Stimulated activated CD4-positive, alpha-beta T cell treated with anti-CD3 and anti-CD28 coated beads, Interleukin-1b, Interleukin-23, amount 100 ng/mL, for 24 hours (primary cell): ENCODE results near the gene CD3E.

ENCODE experiments used
- DNase-seq, 4 experiments: peaks; one replicate each; pipeline ENCODE4 v3.0.0-alpha.2; 2020; ENCODE audit warnings: low read depth in 4 of 4, low spot score in 1 of 4

The CD3E gene

DNA sequence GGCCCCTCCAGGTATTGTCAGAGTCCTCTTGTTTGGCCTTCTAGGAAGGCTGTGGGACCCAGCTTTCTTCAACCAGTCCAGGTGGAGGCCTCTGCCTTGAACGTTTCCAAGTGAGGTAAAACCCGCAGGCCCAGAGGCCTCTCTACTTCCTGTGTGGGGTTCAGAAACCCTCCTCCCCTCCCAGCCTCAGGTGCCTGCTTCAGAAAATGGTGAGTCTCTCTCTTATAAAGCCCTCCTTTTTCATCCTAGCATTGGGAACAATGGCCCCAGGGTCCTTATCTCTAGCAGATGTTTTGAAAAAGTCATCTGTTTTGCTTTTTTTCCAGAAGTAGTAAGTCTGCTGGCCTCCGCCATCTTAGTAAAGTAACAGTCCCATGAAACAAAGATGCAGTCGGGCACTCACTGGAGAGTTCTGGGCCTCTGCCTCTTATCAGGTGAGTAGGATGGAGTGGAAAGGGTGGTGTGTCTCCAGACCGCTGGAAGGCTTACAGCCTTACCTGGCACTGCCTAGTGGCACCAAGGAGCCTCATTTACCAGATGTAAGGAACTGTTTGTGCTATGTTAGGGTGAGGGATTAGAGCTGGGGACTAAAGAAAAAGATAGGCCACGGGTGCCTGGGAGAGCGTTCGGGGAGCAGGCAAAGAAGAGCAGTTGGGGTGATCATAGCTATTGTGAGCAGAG lies at the start of gene CD3E:
CD3E (plus strand) TSS at position 163 of the 681 bp plus-strand sequence; CDS start at position 386, 223 bp downstream.
- peak in 1 of 4 experiments; percentile 65 for DNase-seq

DNA sequence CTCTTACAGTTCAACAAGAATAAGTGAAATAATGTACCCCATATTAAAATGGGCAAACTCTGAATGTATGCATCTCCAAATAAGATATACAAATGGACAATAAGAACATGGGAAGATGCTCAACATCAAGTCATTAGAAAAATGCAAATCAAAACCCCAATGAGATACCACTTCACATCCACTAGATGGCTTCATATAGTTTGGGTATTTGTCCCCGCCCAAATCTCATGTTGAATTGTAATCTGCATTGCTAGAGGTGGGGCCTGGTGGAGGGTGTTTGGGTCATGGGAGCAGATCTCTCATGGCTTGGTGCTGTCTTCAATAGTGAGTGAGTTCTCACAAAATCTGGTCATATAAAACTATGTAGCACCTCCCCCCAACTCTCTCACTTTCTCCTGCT lies 46.1 kb upstream of the CD3E start:
- no peak for DNase-seq

DNA sequence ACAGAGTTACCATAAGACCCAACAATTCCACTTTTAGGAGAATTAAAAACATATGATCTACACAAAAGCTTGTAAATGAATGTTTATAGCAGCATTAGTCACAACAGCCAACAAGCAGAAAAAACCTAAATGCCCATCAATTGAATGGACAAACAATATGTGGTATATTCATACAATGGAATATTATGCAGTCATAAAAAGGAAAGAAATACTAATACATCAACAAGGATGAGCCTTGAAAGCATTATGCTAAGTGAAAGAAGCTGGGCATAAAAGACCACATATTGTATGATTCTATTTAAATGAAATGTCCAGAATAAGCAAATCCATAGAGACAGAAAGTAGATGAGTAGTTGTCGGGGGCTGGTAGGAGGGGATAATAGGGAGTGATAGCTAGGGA lies 45.4 kb upstream of the CD3E start:
- no peak for DNase-seq

DNA sequence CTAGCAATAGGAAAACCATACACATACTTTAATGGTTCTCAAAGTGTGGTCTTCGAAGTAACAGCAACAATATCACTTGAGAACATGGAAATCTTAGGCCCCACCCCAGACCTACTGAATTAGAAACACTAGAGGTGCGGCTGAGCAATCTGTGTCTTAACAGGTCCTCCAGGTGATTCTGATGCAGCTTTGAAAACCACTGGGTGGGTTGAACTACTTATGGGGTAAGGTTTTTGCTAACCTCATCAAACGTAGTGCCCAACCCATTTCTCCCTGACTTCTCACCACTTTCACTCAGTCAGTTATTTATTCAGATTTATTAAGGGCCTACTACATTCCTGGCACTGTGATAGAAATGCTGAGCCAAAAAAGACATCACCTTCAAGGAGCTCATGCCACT lies 44.2 kb upstream of the CD3E start:
- no peak for DNase-seq

DNA sequence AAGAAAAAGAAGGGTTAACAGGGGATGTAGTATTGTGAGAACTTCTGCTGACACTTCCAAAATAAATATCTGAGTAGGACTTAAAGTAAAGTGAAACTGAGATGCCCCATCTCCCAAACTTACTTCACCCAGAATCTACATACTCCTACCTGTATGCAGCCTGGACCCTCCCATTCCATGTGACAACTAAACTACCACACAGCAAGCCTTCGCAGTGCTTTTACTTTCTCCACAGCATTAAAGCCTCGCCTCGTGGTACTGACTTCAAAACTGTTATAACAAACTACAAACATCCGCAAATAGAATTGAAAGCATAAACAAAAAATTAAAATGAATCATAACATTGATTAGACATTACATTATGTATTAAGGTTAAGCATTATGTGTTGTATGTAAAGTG lies 41.4 kb upstream of the CD3E start:
- DNase-seq: no peak

DNA sequence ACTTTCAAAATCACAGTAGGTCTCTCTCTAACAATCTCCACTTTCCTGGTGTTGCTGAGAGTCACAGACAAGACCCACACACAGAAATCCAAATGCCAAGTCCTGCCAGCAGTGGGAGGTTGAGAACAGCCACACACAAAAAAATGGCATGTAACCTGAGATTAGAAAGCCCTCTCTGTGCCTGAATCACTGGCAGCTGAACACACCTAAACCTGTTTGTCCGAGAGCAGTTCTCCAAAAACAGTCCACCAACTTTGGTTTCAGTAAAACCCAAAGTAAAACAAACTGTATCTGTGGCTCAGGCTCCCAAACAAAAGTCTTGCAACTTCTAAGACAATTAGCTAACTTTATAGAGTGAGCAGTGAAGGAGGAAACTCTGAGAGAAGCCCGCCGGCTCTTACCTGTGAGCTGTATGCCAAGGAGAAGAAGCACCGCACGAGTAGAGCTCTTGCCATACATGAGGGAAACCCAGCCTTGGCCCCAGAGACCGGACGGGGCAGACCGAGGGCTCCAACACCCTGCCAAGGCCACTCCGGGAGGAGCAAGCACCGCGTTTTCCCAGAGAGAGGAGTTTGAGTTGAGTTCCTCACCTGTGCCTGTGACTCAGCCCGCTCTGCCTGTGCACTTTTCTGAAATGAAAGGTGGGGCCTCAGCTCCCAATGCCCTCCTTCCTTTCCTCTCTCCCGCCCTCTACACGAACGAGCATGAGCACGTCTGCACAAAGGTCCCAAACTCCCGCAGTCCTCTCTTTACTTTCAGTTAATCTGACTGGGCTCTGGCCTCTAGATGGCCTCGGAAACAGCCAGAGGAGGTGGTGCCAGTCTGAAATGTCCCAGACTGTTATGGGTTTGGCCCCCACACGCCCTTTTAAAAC lies 40.6 kb upstream of the CD3E start, which contains the start of gene MPZL2:
MPZL2 (minus strand) TSS at position 603 of the 874 bp plus-strand sequence; CDS start at position 459, 144 bp downstream.
- no peak for DNase-seq

DNA sequence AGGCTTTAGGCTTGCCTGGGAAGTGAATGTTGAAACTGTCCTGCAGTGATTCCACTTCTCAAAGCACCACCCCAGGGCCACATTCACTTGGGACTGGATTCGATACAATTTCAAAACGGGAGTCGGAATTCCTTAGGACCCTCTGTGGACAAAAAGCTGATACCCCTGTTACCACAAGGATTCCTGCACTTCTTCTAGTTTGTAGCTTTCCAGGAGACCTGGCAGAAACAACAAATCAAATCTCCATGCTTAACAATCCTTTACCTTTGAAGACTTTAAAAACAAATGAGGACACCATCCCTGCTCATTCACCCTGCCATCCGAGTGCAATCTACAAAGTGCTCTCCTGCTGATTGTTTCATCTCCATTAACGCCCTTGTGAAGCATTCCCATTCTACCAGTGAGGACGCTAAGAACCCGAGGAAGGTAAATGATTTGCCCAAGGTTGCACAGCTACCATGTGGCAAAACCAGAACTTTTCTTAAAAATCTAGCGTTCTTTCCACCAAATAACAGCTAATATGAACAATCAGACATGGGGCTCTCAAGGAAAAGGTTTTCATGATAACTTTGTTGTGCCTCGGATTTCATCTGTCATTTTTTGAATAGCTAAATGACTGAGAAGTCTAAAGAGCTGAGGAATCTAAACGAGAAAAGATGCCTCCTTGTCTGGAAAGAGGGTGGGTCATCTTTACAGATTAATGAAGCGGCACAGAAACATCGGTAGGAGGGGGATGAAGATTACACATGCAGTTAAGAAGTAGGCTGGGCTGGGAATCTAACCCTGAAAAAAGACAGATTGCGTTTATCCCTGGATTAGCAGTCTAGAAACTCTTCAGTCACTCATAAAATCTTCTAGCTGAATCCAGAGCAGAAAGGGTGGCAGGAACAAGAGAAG lies 39.7 kb upstream of the CD3E start:
- DNase-seq: no peak

DNA sequence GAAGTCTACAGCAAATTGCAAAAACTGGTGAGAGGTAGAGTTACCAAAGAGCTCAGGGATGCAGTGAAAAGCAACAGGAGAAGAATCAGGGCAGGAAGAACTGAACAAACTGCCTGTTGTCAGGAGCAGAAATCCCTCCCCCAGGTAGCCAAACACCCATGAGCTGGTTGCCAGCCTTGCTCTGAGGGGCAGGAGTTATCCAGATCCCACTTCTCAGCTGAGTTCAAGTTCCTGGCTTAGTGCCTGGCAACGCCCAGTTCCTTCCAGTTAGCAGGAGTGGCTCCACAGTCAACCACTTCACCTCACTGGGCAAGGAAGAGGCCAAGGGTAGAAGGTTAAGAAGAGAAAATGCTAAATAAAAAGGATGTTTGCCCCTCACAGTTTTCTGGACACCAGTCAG lies 38.6 kb upstream of the CD3E start:
- DNase-seq: no peak

DNA sequence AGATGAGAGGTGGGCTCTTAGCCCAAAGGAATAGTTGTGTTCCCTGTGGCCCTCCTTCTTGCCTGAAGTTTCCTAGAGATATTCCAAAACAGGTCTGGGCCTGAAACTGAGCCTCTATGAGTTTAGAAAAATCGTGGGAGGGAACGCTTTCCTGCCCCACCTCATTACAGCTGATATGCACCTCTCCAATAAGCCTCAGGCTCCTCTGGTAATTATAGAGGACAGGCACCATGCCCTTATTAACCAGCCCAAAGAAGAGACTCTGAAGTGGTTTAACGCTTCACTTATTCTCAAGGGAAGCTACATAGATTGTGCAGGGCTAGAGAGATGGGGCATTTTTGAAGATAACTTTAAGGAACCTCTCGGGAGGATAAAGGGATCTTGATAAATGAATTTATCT lies 37.0 kb upstream of the CD3E start:
- no peak for DNase-seq

DNA sequence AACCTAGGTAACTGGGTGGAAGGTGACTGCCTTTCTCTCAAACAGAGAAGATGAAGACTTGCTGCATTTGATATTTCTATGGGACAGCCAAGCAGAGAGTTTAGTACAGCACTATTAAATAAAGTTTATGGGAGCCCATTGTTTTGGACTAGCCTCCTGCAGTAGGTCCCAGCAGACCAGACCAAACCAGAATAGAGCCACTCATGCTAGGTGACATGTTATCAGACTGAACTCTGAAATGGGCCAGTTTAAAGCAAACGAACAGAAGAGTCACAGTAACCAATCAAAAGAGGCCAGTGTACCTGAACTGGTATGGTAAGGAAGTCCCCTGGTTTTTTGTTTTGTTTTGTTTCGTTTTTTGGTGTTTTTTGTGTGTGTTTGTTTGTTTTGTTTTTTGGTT lies 32.5 kb upstream of the CD3E start:
- DNase-seq: no peak

DNA sequence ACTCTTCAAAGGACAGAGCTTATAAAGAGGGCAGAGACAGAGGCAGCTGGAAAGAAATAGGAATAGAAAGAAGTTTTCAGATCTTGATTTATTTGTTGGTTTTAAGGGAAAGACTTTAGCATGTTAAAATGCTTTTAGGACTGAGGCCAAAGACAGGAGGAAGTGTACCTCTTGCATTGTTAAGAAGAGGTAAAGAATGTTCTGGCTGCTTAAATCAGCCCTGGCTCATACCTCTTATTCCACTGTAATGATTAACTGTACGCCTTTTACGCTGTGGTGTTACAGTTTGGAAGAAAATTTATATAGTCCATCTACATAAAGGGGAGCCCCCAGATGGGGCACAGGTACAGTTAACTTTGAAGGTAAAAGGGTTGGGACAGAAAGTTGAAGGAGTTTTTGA lies 30.3 kb upstream of the CD3E start:
- DNase-seq: no peak

DNA sequence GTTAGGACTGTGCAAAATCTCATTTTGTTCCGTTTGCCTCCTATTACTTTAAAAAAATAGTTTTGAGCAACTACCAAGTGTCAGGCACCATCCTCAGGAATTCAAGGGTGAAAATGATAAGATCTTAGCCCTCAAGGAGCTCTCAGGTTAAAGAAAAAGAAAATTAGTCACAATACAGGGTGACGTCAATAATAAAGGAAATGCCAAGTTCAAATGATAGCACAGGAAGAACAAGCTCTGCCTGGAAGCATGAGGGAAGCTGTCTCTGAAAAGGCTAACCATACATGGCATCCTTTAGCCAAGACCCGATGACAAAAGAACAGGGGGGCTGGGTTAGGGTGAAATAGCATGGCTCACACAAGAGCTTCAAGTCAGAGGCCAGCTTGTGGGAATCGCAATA lies 29.4 kb upstream of the CD3E start:
- DNase-seq: no peak

DNA sequence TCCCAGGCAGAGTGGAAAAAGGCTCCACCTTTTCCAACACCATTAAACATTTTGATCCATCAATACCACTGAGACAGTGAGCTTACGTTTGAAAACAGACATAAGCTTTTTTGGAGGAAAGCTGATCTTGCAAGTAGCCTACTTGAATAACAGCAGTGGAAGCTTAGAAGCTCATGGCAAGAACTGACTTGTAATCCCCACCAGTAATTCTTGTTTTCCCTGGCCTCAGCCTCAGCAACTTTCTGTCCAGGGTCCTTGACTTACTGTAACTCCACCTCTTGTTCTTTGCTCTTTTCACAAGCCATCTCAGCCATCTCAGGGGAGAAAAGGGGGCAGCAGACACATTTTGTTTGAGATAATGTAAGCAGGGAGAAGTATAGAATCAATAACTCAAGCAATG lies 28.1 kb upstream of the CD3E start:
- no peak for DNase-seq

DNA sequence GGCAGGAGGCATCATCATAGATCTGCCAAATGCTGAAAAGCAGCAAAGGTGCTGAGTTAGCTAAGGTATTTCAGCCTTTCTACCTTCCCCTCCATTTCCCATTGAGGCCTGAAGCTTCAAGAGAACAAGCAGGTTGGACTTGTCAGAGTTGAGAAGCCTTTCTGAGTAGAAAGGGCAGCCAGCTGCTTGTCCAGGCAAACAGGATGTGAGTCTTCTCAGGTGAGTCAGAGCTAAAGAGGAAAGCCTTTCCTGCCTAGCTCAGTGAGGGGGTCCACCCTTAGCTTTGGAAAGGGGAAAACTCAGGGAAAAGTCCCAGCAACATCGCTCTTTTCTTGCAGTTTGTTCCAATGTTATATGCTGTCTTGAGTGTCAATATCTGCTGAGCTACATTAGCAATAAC lies 27.2 kb upstream of the CD3E start:
- no peak for DNase-seq

DNA sequence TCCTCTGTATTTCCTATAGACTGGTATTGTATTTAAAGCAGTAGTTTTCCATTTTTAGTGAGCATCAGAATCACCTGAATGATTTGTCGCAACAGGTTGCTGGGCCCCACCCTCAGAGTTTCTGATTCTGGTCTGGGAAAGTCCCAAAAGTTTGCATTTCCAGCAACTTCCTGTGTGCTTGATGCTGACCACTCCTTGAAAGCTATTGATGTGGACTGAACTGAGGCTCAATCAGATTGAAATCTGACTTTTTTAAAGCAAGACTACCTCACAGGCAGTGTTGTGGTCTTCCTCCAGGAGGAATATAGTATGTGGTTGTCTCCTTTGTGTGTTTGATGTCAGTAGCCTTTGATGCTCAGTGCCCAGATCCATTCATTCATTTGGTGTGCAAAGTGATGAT lies 23.2 kb upstream of the CD3E start:
- no peak for DNase-seq

DNA sequence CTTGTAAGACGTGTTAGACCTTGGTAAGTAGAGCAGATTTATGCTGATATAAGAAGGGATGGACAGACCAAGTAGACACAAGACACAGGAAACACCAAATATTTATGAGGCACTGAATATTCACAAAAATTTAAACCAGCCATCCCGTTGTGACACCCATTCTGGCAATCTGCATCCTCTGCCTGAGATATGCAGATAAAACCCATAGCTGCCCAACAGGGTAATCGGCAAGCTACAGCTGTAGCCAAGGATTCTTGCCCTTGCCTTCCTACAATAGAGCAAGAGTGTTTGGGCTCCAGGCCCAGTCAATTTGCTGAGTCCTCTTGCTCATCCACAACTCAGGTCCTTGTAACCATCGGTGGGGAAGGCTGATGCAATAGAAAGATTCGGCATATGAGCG lies 21.9 kb upstream of the CD3E start:
- DNase-seq: no peak

DNA sequence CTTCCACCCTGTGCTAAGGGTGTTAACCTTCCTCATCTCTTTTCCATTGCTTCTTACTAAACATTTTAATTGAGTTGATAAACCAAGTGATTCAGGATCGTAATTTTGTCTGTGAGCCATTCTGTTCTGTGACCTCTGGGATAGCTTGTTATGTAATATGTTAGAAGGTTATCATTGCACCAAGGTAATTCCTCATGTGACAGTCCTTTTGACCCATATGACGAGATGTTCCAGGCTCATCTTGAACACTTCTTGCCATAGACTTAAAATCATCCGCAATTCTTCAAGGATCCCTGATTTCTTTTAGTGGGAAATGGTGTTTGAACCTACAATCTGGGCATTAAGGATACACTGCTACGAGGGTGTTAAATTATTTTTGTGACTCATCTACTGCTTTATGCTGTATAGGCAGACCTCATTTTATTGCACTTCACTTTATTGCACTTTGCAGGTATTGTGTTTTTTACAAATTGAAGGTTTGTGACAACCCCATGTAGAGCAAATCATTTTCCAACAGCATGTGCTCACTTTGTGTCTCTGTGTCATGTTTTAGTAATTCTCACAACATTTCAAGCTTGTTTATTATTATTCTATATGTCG lies 21.4 kb upstream of the CD3E start:
- no peak for DNase-seq

DNA sequence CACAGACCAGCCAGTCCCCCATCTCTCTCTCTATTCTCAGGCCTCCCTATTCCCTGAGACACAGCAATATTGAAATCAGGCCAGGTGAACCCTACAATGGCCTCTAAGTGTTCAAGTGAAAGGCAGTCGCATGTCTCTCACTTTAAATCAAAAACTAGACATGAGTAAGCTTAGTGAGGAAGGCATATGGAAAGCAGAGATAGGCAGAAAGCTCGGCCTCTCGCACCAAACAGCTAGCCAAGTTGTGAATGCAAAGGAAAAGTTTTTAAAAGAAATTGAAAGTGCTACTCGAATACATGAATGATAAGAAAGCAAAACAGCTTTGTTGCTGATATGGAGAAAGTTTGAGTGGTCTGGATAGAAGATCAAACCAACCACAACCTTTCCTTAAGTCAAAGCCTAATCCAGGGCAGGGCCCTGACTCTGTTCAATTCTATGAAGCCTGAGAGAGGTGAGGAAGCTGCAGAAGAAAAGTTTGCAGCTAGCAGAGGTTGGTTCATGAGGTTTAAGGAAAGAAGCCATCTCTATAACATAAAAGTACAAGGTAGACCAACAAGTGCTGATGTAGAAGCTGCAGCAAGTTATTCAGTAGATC lies 20.7 kb upstream of the CD3E start:
- no peak for DNase-seq

DNA sequence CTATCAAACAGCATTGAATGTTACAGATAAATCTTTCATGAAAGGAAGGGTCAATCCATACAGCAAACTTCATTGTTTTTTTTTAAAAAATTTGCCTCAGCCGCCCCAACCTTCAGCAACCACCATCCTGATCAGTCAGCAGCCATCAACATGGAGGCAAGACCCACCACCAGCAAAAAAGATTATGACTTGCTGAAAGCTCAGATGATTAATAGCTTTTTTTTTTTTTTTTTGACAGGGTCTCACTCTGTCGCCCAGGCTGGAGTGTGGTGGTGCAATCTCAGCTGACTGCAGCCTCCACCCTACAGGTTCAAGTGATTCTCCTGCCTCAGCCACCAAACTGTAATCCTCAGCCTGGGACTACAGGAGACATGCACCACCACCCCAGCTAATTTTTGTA lies 18.0 kb upstream of the CD3E start:
- DNase-seq: no peak

DNA sequence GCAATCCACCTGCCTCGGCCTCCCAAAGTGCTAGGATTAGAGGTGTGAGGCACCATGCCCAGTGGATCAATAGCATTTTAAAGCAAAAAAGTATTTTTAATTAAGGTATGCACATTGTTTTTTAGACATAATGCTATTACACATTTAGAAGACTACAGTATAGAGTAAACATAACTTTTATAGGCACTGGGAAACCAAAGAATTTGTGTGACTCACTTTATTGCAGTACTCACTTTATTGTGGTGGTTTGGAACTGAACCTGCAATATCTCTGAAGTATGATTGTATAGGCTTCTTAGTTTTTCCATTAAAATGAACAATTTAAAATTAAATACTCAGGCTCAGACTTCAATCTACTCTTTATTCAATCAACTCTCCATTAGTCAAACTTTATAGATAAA lies 17.5 kb upstream of the CD3E start:
- no peak for DNase-seq

DNA sequence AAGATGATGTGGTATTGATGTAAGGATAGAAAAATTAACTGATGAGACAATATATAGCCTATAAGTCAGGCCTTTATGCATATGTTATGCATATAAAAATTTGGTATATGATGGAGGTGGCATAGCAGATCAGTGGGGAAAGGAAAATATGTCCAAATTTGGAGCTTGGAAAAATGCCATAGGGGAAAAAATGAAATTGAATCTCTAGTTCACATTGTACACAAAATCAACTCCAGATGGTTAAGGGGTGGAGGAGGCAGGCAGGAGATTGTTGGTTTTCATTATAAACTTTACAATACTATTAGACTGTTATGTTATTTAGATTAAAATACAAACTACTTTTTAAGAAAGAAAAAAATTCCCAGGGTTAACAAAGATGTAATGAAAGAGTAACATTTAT lies 15.1 kb upstream of the CD3E start:
- no peak for DNase-seq
